Astrocyte (in vitro differentiated cells and primary cell): ENCODE data around the gene CCDC63. TPM values are rescaled to one million over a fixed set of nuclear protein-coding genes. Genes with fewer than 3 reads are reported as not detected.

Experiments
- DNase-seq: peaks from one replicate; pipeline ENCODE4 v3.0.0-alpha.2; 2010; ENCODE audit warnings: low read depth
- FAIRE-seq: peaks from 2 replicates; lab custom pipeline; 2011; peaks lifted over from hg19 to GRCh38; lab: Jason Lieb, UNC
- H2AFZ ChIP-seq: 2 replicates; pipeline ENCODE4 v1.6.0; 2012; ENCODE audit warnings: low read depth, low read length, inconsistent platforms
- H3K27ac ChIP-seq: 2 replicates; pipeline ENCODE4 v1.5.1; 2011; ENCODE audit warnings: low read depth, low read length, inconsistent platforms
- H3K27me3 ChIP-seq: 2 replicates; pipeline ENCODE4 v1.6.0; 2011; ENCODE audit warnings: low read length, inconsistent platforms; ENCODE audit not compliant: insufficient read depth
- H3K36me3 ChIP-seq: 2 replicates; pipeline ENCODE4 v1.5.1; 2011; ENCODE audit warnings: low read length, inconsistent platforms; ENCODE audit not compliant: insufficient read depth
- H3K4me1 ChIP-seq: 2 replicates; pipeline ENCODE4 v1.5.1; 2011; ENCODE audit warnings: low read length, inconsistent platforms; ENCODE audit not compliant: insufficient read depth
- H3K4me2 ChIP-seq: 2 replicates; pipeline ENCODE4 v1.6.0; 2012; ENCODE audit warnings: low read length, inconsistent platforms
- H3K4me3 ChIP-seq: 2 replicates; pipeline ENCODE4 v1.5.1; 2011; ENCODE audit warnings: low read depth, mild to moderate bottlenecking, low read length, inconsistent platforms; ENCODE audit not compliant: insufficient read depth
- H3K79me2 ChIP-seq: 2 replicates; pipeline ENCODE4 v1.6.0; 2012; ENCODE audit warnings: mild to moderate bottlenecking, low read length, inconsistent platforms; ENCODE audit not compliant: insufficient read depth
- H3K9ac ChIP-seq: 2 replicates; pipeline ENCODE4 v1.6.0; 2012; ENCODE audit warnings: mild to moderate bottlenecking, low read length, inconsistent platforms
- H3K9me3 ChIP-seq: 2 replicates; pipeline ENCODE4 v1.5.1; 2012; ENCODE audit warnings: low read depth, mild to moderate bottlenecking, low read length, inconsistent platforms; ENCODE audit not compliant: insufficient read depth
- H4K20me1 ChIP-seq: 2 replicates; pipeline ENCODE4 v1.6.0; 2012; ENCODE audit warnings: low read length, inconsistent platforms; ENCODE audit not compliant: insufficient read depth
- H3K27ac Mint-ChIP-seq: one replicate; pipeline ENCODE4 v1.8.0; 2021; ENCODE audit warnings: mild to moderate bottlenecking, mixed read lengths; ENCODE audit not compliant: unreplicated experiment
- H3K27me3 Mint-ChIP-seq: one replicate; pipeline ENCODE4 v1.8.0; 2021; ENCODE audit warnings: low read depth, mixed read lengths; ENCODE audit not compliant: unreplicated experiment
- H3K36me3 Mint-ChIP-seq: one replicate; pipeline ENCODE4 v1.8.0; 2021; ENCODE audit warnings: low read depth, mixed read lengths; ENCODE audit not compliant: unreplicated experiment
- H3K4me1 Mint-ChIP-seq: one replicate; pipeline ENCODE4 v1.8.0; 2021; ENCODE audit warnings: low read depth, mixed read lengths; ENCODE audit not compliant: unreplicated experiment
- H3K4me3 Mint-ChIP-seq: one replicate; pipeline ENCODE4 v1.8.0; 2021; ENCODE audit warnings: mild to moderate bottlenecking, moderate library complexity, mixed read lengths; ENCODE audit not compliant: unreplicated experiment
- H3K9me3 Mint-ChIP-seq: one replicate; pipeline ENCODE4 v1.8.0; 2021; ENCODE audit warnings: mild to moderate bottlenecking, mixed read lengths; ENCODE audit not compliant: unreplicated experiment
- CTCF ChIP-seq: IDR thresholded peaks from 2 replicates; pipeline ENCODE4 v1.5.1; 2011; ENCODE audit warnings: low read depth, mild to moderate bottlenecking, inconsistent platforms, low read length, moderate library complexity; ENCODE audit not compliant: insufficient read depth
- EZH2 ChIP-seq: IDR thresholded peaks from 2 replicates; pipeline ENCODE4 v1.6.1; 2012; ENCODE audit warnings: mild to moderate bottlenecking, low read length, inconsistent platforms; ENCODE audit not compliant: insufficient read depth
- total RNA-seq: library from RNA; stranded (reverse); gene quantifications from 2 replicates; pipeline ENCODE4 v1.2.1, GENCODE V29; 2021

CCDC63 gene
- total RNA-seq, 1 donor from 2014 or later = 0.30 TPM

- no peaks in the 10 kb centered on the region for H3K79me2 ChIP-seq
- Mint-ChIP-seq H3K4me3 (no peak overlapping the region), H3K36me3 (no peaks in the 10 kb centered on the region), H3K27ac (no peak overlapping the region), H3K4me1 (no peaks in the 10 kb centered on the region), H3K9me3 (peaks cover 10% of the 10 kb centered on the region), H3K27me3 (peaks cover 21% of the 10 kb centered on the region)
- FAIRE-seq (no peak), DNase-seq (no peak)
- no peak overlapping the region for H2AFZ ChIP-seq
- H3K9ac ChIP-seq = no peak overlapping the region
- no peaks in the 10 kb centered on the region for H3K9me3 ChIP-seq
- no peak overlapping the region for H3K4me3 ChIP-seq
- no peaks in the 10 kb centered on the region for H4K20me1 ChIP-seq
- TF ChIP-seq CTCF (no peak), EZH2 (no peak)
- H3K36me3 ChIP-seq = no peaks in the 10 kb centered on the region
- no peaks in the 10 kb centered on the region for H3K4me1 ChIP-seq
- H3K27me3 ChIP-seq = peaks cover 2% of the 10 kb centered on the region
- no peak overlapping the region for H3K4me2 ChIP-seq
- no peak overlapping the region for H3K27ac ChIP-seq
Observed at GRCh38 chr12:110821917-110822316, 24.9 kb upstream of the CCDC63 start.

DNA sequence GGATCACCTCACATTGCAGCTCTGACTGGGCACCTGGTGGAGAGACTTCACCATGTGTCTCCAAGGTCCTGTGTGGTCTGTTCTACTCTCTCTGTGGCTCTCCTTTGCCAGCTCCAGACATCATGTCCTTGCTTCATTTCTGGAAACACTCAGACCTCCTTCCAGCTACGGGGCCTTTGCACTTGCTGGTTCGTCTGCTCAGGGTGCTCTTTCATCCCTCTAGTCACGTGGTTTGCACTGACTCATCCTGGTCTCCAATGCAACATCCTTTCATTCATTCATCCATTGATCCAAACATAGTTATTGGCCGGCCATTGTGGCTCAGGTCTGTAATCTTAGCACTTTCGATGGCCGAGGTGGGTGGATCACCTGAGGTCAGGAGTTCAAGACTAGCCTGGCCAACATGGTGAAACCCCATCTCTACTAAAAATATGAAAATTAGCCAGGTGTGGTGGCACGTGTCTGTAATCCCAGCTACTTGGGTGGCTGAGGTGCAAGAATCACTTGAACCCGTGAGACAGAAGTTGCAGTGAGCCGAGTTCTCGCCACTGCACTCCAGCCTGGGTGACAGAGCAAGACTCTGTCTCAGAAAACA, 23.9 kb upstream of the CCDC63 start:
- FAIRE-seq (no peak), DNase-seq (no peak)
- Histone ChIP-seq H3K36me3 (no peaks in the 10 kb centered on the region), H3K27me3 (peaks cover 2% of the 10 kb centered on the region), H3K4me2 (no peak overlapping the region), H4K20me1 (no peaks in the 10 kb centered on the region), H3K79me2 (no peaks in the 10 kb centered on the region), H3K27ac (no peak overlapping the region), H3K9me3 (no peaks in the 10 kb centered on the region), H2AFZ (no peak overlapping the region), H3K4me3 (no peak overlapping the region), H3K9ac (no peak overlapping the region), H3K4me1 (no peaks in the 10 kb centered on the region)
- H3K4me1 Mint-ChIP-seq = no peaks in the 10 kb centered on the region
- H3K4me3 Mint-ChIP-seq = no peak overlapping the region
- TF ChIP-seq EZH2 = no peak
- TF ChIP-seq CTCF = no peak
- H3K27ac Mint-ChIP-seq = no peak overlapping the region
- H3K9me3 Mint-ChIP-seq = peaks cover 10% of the 10 kb centered on the region
- H3K27me3 Mint-ChIP-seq = peaks cover 23% of the 10 kb centered on the region
- no peaks in the 10 kb centered on the region for H3K36me3 Mint-ChIP-seq

DNA sequence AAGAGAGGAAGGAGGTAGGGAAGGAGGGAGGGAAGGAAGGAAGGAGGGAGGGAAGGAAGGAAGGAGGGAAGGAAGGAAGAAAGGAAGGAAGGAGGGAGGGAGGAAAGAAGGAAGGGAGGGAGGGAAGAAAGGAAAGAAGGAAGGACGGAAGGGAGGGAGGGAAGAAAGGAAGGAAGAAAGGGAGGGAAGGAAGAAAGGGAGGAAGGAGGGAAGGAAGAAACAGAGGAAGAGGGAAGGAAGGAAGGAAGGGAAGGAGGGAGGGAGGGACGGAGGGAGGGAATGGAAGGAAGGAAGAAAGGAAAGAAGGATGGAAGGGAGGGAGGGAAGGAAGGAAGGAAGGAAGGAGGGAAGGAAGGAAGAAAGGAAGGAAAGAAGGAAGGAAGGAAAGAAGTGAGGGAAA, 22.4 kb upstream of the CCDC63 start:
- H3K27me3 ChIP-seq = peaks cover 2% of the 10 kb centered on the region
- H3K36me3 ChIP-seq = no peaks in the 10 kb centered on the region
- H3K9ac ChIP-seq = no peak overlapping the region
- no peak for TF ChIP-seq EZH2
- TF ChIP-seq CTCF = no peak
- H3K4me1 ChIP-seq = no peaks in the 10 kb centered on the region
- no peak overlapping the region for H3K4me3 ChIP-seq
- no peak for FAIRE-seq
- H2AFZ ChIP-seq = no peak overlapping the region
- no peak overlapping the region for H3K4me2 ChIP-seq
- H3K27ac ChIP-seq = no peak overlapping the region
- no peaks in the 10 kb centered on the region for H4K20me1 ChIP-seq
- Mint-ChIP-seq H3K27me3 (peaks cover 18% of the 10 kb centered on the region), H3K36me3 (no peaks in the 10 kb centered on the region), H3K9me3 (peaks cover 10% of the 10 kb centered on the region), H3K4me3 (no peak overlapping the region), H3K4me1 (no peaks in the 10 kb centered on the region), H3K27ac (no peak overlapping the region)
- DNase-seq = no peak
- no peaks in the 10 kb centered on the region for H3K79me2 ChIP-seq
- no peaks in the 10 kb centered on the region for H3K9me3 ChIP-seq
